ENCODE data around the gene GPC1. TPM values are rescaled to one million over a fixed set of nuclear protein-coding genes. Genes with fewer than 3 reads are reported as not detected.

Gene GPC1
- polyA plus RNA-seq, 5 donors: 23.0 to 57.5 (median 34.6) TPM

DNA sequence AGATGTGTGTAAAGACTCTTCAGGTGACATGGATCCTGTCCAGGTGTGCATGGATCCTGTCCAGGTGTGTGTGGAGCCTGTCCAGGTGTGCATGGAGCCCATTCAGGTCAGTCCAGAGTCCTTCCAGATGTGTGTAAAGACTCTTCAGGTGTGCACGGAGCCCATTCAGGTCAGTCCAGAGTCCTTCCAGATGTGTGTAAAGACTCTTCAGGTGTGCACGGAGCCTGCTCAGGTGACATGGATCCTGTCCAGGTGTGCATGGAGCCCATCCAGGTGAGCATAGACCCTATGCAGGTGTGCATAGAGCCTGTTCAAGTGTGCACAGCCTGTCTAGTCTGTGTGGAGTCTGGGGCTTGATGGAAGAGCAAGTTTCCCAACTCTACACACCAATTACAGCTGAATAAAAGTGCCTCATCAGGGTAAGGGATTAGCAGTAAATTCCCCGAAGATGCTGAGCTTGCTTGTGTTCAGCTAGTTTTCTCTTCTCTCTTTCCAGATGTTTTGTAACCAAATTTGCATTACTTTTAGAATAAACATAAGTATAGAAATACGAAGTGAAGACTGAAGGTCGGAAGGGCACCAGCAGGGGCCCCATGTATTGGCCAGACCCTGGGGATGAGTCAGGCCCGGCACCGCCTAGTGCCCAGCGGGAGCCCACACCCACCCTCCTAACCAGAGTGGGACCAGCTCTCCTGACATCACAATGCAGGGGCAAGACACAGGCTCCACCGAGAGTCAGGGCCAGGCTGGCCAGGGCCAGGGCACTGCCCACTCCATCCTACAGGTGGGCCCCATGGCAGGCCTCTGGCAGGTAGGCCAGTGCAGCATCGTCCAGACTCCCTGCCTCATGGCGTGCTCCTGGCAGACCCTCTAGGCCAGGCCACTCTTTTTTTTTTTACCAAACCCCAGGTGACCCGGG lies 38.6 kb upstream of the GPC1 start:
- no peak for DNase-seq

DNA sequence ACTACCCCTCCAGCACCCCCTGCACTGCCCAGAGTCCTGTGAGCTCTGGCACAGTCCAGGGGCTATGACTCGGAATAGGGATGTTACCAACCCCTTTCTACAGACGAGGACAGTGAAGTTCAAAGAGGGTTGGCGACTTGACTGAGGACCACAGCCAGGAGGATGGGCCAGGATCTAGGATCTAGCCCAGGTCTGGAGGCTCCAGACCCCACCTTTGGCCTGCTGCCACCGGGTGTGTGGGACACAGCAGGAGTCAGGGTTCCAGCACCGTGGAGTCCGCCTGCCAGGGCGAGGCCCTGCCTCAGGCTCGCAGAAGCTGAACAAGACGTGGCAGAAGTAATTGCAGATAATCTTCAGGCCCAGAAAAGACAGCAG lies 37.9 kb upstream of the GPC1 start:
- DNase-seq: no peak

DNA sequence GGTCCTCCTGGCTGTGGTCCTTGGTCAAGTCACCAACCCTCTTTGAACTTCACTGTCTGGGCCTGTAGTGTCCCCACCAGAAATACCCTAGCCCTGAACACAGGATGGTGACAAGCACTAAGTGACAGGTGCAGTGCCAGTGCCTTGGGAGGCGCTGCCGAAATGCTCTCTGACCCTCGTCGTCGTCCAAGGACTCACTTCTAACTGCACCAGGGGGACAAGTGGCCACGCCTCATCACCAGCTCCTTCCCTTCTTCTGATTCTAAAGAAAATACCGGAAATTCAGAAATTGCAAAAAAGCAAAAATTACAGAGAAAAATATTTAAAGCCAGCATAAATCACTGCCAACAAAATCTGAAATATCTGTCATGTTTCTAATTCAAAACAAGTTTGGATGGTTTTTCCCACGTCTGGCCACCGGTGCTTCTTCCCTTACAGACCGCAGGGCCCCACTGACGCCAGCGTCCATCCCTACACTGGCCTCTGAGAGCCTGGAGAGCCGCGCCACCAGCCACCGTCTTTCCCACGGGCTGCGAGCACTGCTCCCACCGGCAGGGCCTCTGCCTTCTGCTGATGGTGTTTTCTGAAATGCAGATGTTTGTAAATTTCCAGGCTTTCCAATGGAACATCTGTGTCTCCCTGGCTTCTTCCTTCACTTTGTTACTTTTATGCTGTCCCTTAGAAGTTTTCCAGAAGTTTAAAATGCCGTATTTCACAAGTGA lies 37.4 kb upstream of the GPC1 start:
- no peak for DNase-seq

GRCh38 chr2:240398661-240399267 lies 36.7 kb upstream of the GPC1 start:
- no peak for DNase-seq

DNA sequence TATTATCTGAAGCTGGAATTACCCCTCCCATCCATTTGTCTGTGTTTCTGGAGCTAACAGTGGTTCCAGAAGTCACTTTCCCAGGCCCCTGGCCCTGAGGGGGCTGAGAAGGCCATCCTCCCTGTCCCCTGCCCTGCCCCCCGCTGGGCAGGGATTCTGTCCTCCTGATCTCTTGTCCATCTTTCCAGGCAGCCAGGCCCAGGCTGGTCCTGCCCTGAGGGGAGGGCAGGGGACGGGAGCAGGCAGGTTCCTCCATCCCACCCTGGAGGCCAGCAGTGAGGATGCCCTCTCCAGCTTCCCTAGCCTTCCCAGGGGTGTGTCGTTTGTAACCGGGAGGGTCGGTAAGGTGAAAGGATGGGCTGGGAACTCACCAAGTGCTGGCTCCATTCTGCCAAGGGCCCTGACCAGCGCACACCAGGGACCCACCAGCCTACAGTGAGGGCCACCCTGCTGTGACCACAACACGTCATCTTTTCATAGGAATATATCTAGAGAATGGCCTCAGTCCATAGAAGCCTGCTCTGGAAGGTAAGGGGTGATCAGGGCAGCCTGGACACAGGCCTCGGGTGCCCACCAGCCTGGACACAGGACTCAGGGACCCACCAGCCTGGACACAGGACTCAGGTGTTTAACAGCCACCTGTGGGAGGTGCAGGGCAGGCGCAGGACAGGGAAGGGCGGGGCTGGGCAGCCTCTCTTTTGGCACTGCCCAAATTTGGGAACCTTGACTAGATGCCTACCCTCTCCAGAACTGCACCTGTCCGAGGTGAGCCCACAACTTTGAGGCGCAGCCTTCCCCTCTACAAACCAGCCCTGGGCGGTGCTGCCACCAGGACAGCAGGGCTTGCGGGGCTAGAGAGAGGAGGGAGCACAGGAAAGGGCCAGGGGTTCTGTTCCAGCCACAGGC lies 35.8 kb upstream of the GPC1 start:
- DNase-seq: no peak

- no peak for DNase-seq
These were observed 34.9 kb upstream of the GPC1 start for GRCh38 chr2:240400371-240401161.

- no peak for DNase-seq
These were observed 34.2 kb upstream of the GPC1 start for GRCh38 chr2:240401308-240401707.

DNA sequence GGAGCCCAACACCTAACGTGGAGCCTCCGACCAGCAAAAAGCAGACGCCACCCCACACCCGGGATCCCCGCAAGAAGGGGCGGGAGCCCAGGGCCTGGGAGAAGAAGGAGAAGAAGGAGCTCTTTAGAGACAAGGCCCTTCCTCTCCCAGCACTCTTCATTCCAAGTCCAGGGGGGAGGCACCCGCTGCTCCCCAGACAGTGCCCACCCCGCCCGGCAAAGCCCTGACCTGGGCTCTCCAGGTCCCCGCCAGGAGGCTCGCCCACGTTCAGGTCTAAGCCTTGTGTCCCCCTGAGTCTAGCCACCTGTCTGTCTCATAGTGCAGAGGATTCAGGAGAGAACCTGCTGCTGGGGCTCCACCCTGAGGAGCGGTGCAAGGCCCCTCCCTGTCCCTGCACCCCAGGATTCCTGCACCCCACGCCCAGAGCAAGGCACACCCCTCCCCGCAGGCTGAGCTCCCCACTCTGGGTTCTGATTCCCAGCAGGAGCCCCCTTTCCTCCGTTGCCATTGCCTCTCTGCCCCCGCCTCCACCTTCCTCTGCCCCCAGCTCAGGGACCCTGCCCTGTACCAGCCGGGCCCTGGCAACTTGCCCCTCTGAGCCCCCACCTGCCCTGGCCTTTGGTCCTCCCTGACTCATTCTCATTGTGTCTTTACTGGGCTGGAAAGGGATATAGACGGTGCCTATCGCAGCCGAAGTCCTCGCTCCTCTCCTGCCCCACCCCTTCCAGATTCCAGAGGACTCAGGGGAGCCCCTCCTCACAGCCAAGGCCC lies 33.5 kb upstream of the GPC1 start:
- DNase-seq: no peak

DNA sequence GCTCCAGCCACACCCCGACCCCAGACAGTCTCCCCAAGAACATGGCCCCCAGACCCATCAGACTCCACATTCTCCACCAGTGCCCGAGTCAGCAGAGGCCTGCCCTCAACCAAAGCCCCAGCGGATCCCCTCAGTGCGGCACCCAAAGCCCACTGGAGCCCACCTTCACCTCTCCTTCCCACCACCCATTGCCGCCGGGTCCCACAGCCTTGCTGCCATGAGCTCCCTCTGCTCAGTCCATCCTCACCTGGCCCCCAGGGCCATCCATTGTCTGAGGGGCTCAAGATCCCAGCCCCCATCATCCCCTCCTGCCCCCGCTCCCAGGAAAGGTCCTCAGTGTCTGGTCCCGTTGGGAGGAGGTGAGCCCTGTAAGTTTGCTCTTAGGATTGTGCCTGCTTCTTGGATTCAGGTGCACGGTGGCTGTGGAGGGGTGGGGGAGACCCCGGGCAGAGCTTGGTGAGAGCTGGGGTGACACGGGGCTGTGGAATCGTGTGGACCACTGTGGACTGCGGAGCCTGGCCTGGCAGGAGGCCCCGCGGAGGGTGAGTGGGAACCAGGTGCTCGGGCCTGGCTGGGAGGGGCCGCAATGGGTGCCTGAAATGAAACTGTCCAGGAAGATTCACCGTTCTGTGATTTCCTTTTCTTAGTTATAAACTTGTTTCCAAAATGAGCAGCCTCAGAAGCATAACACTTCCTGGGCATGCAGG lies 32.7 kb upstream of the GPC1 start:
- DNase-seq: no peak

DNA sequence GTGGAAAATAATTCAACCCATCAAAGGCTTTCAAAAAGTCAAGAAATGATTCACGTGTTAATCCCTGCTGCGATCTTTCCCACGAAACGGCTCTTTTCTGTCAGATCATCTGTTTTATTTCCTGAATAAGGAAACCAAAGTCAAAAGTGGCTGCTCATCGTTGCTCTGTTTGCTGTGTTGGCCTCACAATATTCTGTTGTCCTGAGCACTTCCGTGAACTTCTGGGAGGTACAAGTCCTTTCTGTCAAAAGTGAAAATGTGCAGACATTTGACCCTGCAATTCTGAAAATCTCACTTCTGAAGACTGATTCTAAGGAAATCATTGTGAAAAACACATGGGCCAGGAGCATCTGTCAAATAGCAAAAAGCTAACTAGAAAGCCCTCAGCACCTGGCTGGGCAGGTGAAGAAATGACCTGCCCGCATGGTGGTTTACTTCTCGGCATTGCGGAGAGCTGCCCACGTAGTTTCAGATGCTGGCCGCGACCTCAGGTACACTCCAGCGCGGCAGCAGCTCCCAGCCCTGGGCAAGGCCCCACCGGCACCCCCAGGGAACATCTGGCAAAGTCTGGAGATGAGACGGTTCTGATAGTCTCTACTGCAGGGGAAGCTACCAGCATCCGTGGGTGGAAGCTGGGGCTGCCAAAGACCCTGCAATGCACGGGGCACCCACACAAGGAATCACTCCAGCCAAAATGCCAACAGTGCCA lies 31.9 kb upstream of the GPC1 start:
- no peak for DNase-seq

DNA sequence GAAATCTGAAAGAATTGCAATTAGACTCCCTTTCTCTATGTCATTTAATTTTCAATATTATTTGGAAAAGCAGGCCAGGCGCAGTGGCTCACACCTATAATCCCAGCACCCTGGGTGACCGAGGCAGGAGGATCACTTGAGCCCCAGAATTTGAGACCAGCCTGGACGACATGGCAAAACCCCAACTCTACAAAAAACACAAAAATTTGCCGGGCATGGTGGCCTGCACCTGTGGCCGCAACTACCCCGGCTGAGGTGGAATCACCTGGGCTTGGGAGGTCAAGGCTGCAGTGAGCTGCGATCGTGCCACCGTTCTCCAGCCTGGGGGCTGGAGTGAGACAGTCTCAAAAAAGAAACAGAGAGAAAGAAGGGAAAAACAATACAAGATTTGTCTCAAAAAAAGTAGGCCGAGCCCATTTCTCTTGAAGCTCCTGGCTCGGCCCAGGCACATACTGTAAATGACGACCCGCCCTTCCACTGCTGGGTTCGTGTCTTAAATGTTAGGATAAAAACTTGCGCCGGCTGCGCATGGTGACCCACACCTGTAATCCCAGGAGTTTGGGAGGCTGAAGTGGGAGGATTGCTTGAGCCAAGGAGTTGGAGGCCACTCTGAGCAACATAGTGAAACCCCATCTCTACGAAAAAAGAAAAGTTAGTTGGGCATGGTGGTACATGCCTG lies 31.1 kb upstream of the GPC1 start:
- DNase-seq: no peak

GRCh38 chr2:240405133-240405532 lies 30.3 kb upstream of the GPC1 start:
- DNase-seq: no peak

GRCh38 chr2:240405684-240406313 lies 29.7 kb upstream of the GPC1 start:
- DNase-seq: no peak

DNA sequence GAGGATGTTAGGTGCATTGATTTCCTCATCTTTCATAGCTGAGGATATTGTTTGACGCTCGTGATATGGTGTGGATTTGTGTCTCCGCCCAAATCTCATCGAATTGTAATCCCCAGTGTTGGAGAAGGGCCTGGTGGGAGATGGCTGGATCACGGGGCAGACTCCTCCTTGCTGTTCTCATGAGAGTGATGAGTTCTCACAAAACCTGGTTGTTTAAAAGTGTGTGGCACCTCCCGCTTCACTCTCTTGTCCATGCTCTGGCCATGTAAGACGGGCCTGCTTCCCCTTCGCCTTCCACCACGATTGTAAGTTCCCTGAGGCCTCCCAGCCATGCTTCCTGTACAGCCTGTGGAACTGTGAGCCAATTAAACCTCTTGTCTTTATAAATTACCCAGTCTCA lies 28.4 kb upstream of the GPC1 start:
- DNase-seq: no peak

GRCh38 chr2:240410004-240410403 lies 25.5 kb upstream of the GPC1 start:
- no peak for DNase-seq

- no peak for DNase-seq
These were observed 24.7 kb upstream of the GPC1 start for GRCh38 chr2:240410808-240411207.

All from right lung (tissue), 5 donors.